ENCODE measurements around the gene EED. TPM values are rescaled to one million over a fixed set of nuclear protein-coding genes. Genes with fewer than 3 reads are reported as not detected.

EED gene
- total RNA-seq, 2 experiments from 2014 or later: 32.1 to 35.4 TPM

- no peaks in the 10 kb centered on the region for H3K9me3 ChIP-seq (ENCODE audit: control insufficient read depth in 1 of 2, insufficient read depth in 1 of 2, low read length in 2 of 2)
- no peak overlapping the region for H3K4me3 ChIP-seq (ENCODE audit: low read length)
- no peaks in the 10 kb centered on the region for H3K36me3 ChIP-seq (ENCODE audit: insufficient read depth, low read length)
- Mint-ChIP-seq H3K27ac (no peak overlapping the region), H3K9me3 (no peaks in the 10 kb centered on the region), H3K36me3 (ENCODE audit: low read depth) (no peaks in the 10 kb centered on the region), H3K27me3 (no peaks in the 10 kb centered on the region), H3K4me1 (ENCODE audit: low read depth) (peaks cover 15% of the 10 kb centered on the region), H3K4me3 (no peak overlapping the region)
- no peaks in the 10 kb centered on the region for H3K27me3 ChIP-seq (ENCODE audit: control insufficient read depth in 1 of 2, insufficient read depth in 2 of 2, low read length in 2 of 2)
- TF ChIP-seq CTCF (IDR thresholded peaks at IDR 0.05): no peak
- ChIA-PET CTCF (interaction anchor here (0.7 to 5.2 kb wide), 2 partner anchors 44 to 155 kb away, joined by 3 to 57 read pairs; no protein-coding TSS in a partner anchor), POLR2A (no interaction called here)
- no peak overlapping the region for H3K27ac ChIP-seq (ENCODE audit: low read depth in 1 of 2, low read length in 2 of 2)
- intact Hi-C loops (cut with DNase I, micrococcal nuclease): no loop called here
- DNase-seq (no peak), ATAC-seq (ENCODE audit: poor library complexity) (no peak)
- peaks cover 4% of the 10 kb centered on the region for H3K4me1 ChIP-seq (ENCODE audit: insufficient read depth, low read length)
Measured at GRCh38 chr11:86196913-86197312, 47.6 kb upstream of the EED start.

- Histone ChIP-seq H3K36me3 (ENCODE audit: insufficient read depth, low read length) (no peaks in the 10 kb centered on the region), H3K27me3 (ENCODE audit: control insufficient read depth in 1 of 2, insufficient read depth in 2 of 2, low read length in 2 of 2) (no peaks in the 10 kb centered on the region), H3K27ac (ENCODE audit: low read depth in 1 of 2, low read length in 2 of 2) (no peak overlapping the region), H3K9me3 (ENCODE audit: control insufficient read depth in 1 of 2, insufficient read depth in 1 of 2, low read length in 2 of 2) (no peaks in the 10 kb centered on the region), H3K4me3 (ENCODE audit: low read length) (no peak overlapping the region), H3K4me1 (ENCODE audit: insufficient read depth, low read length) (peaks cover 7% of the 10 kb centered on the region)
- ChIA-PET POLR2A (no interaction called here), CTCF (interaction anchor here (0.7 to 5.2 kb wide), 2 partner anchors 43 to 156 kb away, joined by 3 to 57 read pairs; no protein-coding TSS in a partner anchor)
- intact Hi-C loops (cut with DNase I, micrococcal nuclease): no loop called here
- Mint-ChIP-seq H3K4me1 (ENCODE audit: low read depth) (peaks cover 14% of the 10 kb centered on the region), H3K27ac (no peak overlapping the region), H3K9me3 (no peaks in the 10 kb centered on the region), H3K36me3 (ENCODE audit: low read depth) (no peaks in the 10 kb centered on the region), H3K27me3 (no peaks in the 10 kb centered on the region), H3K4me3 (no peak overlapping the region)
- no peak for TF ChIP-seq CTCF (IDR thresholded peaks at IDR 0.05)
- ATAC-seq (ENCODE audit: poor library complexity) (no peak), DNase-seq (no peak)
Measured at GRCh38 chr11:86197448-86197847, 47.1 kb upstream of the EED start.

GRCh38 chr11:86198139-86198538, 46.4 kb upstream of the EED start:
- TF ChIP-seq CTCF (IDR thresholded peaks at IDR 0.05): no peak
- no peaks in the 10 kb centered on the region for H3K36me3 ChIP-seq (ENCODE audit: insufficient read depth, low read length)
- CTCF ChIA-PET: interaction anchor here (1.0 kb wide), 1 partner anchor 157 kb away, joined by 3 read pairs; no protein-coding TSS in a partner anchor
- POLR2A ChIA-PET: no interaction called here
- intact Hi-C loops (cut with DNase I, micrococcal nuclease): no loop called here
- Mint-ChIP-seq H3K9me3 (no peaks in the 10 kb centered on the region), H3K4me1 (ENCODE audit: low read depth) (peaks cover 7% of the 10 kb centered on the region), H3K27me3 (no peaks in the 10 kb centered on the region), H3K27ac (no peak overlapping the region), H3K4me3 (no peak overlapping the region), H3K36me3 (ENCODE audit: low read depth) (no peaks in the 10 kb centered on the region)
- ATAC-seq (ENCODE audit: poor library complexity) (no peak), DNase-seq (no peak)
- H3K4me3 ChIP-seq (ENCODE audit: low read length): no peak overlapping the region
- H3K9me3 ChIP-seq (ENCODE audit: control insufficient read depth in 1 of 2, insufficient read depth in 1 of 2, low read length in 2 of 2): no peaks in the 10 kb centered on the region
- H3K27me3 ChIP-seq (ENCODE audit: control insufficient read depth in 1 of 2, insufficient read depth in 2 of 2, low read length in 2 of 2): no peaks in the 10 kb centered on the region
- H3K27ac ChIP-seq (ENCODE audit: low read depth in 1 of 2, low read length in 2 of 2): no peak overlapping the region
- H3K4me1 ChIP-seq (ENCODE audit: insufficient read depth, low read length): peaks cover 7% of the 10 kb centered on the region
